Thymus (tissue), 14 donors: Measurements from ENCODE around the gene OR4D1. TPM values are rescaled to one million over a fixed set of nuclear protein-coding genes. Genes with fewer than 3 reads are reported as not detected.
"Not testable (repeated sequence)": the region's sequence is repeated elsewhere in the genome, so short reads cannot be mapped to it uniquely, and the experiment has no call there.

Experiments used
- DNase-seq, 9 donors: peaks; one replicate each; pipeline ENCODE4 v3.0.0-alpha.2; 2013; ENCODE audit warnings: low spot score in 9 of 9, low read depth in 6 of 9, missing footprints in 1 of 9
- H3K27ac ChIP-seq, 2 donors: one replicate each; pipeline ENCODE4 v1.5.1; 2013; ENCODE audit warnings: control low read depth in 1 of 2, low read depth in 1 of 2, low read length in 1 of 2, mild to moderate bottlenecking in 1 of 2, moderate library complexity in 1 of 2
- H3K27me3 ChIP-seq, 2 donors: one replicate each; pipeline ENCODE4 v1.5.1; 2013; ENCODE audit warnings: low read length in 1 of 2; ENCODE audit not compliant: control insufficient read depth in 2 of 2, insufficient read depth in 1 of 2
- H3K36me3 ChIP-seq, 2 donors: one replicate each; pipeline ENCODE4 v1.5.1; 2013; ENCODE audit warnings: low read length in 1 of 2, mild to moderate bottlenecking in 1 of 2, moderate library complexity in 1 of 2; ENCODE audit not compliant: control insufficient read depth in 2 of 2, insufficient read depth in 2 of 2
- H3K4me1 ChIP-seq, 2 donors: one replicate each; pipeline ENCODE4 v1.5.1; 2013; ENCODE audit warnings: low read length in 2 of 2; ENCODE audit not compliant: control insufficient read depth in 2 of 2, insufficient read depth in 2 of 2
- H3K4me3 ChIP-seq, 2 donors: one replicate each; pipeline ENCODE4 v1.5.1; 2013; ENCODE audit warnings: low read length in 2 of 2, control low read depth in 1 of 2, mild to moderate bottlenecking in 1 of 2
- H3K9me3 ChIP-seq, 2 donors: one replicate each; pipeline ENCODE4 v1.5.1; 2013; ENCODE audit warnings: low read length in 1 of 2, mild to moderate bottlenecking in 1 of 2; ENCODE audit not compliant: control insufficient read depth in 2 of 2, insufficient read depth in 1 of 2
- WGBS: extraction: QIAGEN DNeasy Blood & Tissue Kit; methylation state at CpG from one replicate; pipeline ENCODE4 v1.1.7; 2013; 5-methylcytosine and 5-hydroxymethylcytosine counted together
- long read RNA-seq, 10 donors: transcript quantifications; one replicate each; lab custom pipeline, GENCODE V29; 2026
- polyA plus RNA-seq: library from polyadenylated mRNA; stranded (reverse); fragments of 200-250 nt; gene quantifications from one replicate; pipeline ENCODE4 v1.2.3, GENCODE V29; 2013
- total RNA-seq: library from RNA; stranded (reverse); fragments of 120-200 nt; gene quantifications from one replicate; pipeline ENCODE4 v1.2.4, GENCODE V29; 2013
- donor health status: healthy.

Gene OR4D1
- 0.05 TPM for total RNA-seq
- 0.11 TPM for polyA plus RNA-seq
- long read RNA-seq, donor 1 = 0 reads
- long read RNA-seq, donor 2 = 0 reads
- long read RNA-seq, donor 3 = 0 reads
- long read RNA-seq, donor 4 = 0 reads
- long read RNA-seq, donor 5 = 0 reads
- long read RNA-seq, donor 6 = 0 reads
- long read RNA-seq, donor 7 = 0 reads
- long read RNA-seq, donor 8 = 0 reads
- long read RNA-seq, donor 9 = 0 reads
- long read RNA-seq, donor 10 = 0 reads

DNA sequence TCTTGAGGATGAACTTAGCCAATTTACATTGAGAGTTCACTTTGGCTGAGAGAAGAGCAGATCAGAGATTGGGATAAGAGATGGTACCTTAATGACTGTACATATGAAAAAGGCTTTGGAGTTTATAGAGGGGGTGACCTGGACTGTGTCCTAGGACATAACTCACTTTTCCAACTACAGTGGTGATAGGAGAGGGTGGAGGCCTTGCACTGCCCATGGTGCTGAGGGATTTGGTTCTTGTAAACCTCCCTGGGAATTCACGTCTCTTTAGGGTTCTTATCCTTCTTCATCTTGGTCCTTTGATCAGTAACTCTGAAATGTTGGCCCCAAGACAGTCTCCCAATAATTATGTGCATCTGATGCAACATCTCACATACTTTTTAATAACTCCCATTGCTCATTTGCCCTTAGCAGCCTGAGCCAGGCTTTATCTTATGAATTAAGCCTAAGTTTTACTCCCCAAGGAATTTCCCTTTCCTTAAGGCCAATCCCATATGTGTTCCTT is at the start of gene OR4D1:
Gene OR4D1 (plus strand): TSS at position 455 of the 505 bp plus-strand sequence. CDS start 6,770 bp downstream, outside the sequence.
- Histone ChIP-seq H3K27ac (no peak within 1 kb of the TSS), H3K36me3 (no peaks in the 10 kb centered on the region), H3K27me3 (peaks cover 0 to 10% of the 10 kb centered on the region in 2 donors), H3K4me3 (no peak within 1 kb of the TSS), H3K9me3 (no peaks in the 10 kb centered on the region), H3K4me1 (peaks cover 2 to 5% of the 10 kb centered on the region in 2 donors)
- WGBS = 97% methylated on average over 1 of the region's 1 CpG
- DNase-seq = no peak

GRCh38 chr17:58100506-58100905 is 47.7 kb upstream of the OR4D1 start:
- H3K9me3 ChIP-seq = no peaks in the 10 kb centered on the region
- H3K27me3 ChIP-seq = no peaks in the 10 kb centered on the region
- no peak overlapping the region for H3K4me3 ChIP-seq
- H3K36me3 ChIP-seq = no peaks in the 10 kb centered on the region
- no peak for DNase-seq
- no peaks in the 10 kb centered on the region for H3K4me1 ChIP-seq
- no peak overlapping the region for H3K27ac ChIP-seq

DNA sequence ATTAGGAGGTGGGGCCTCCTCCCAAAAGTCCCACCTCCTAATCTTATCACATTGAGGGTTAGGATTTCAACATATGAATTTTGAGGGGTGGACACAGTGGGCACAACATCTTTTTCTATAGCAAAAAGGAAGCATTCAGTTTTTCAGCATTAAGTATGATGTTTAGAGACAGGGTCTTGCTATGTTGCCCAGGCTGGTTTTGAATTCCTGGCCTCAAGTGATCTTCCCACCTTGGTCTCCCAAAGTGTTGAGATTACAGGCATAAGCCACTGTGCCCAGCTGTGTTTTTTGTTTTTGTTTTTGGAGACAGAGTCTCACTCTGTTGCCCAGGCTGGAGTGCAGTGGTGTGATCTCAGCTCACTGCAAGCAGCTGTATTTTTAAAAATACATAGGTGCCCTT is 46.3 kb upstream of the OR4D1 start:
- H3K9me3 ChIP-seq, H3K27ac ChIP-seq, H3K4me1 ChIP-seq, H3K36me3 ChIP-seq, H3K4me3 ChIP-seq, DNase-seq, H3K27me3 ChIP-seq: not testable (repeated sequence)

GRCh38 chr17:58105093-58105492 is 43.1 kb upstream of the OR4D1 start:
- no peaks in the 10 kb centered on the region for H3K36me3 ChIP-seq
- no peaks in the 10 kb centered on the region for H3K27me3 ChIP-seq
- no peaks in the 10 kb centered on the region for H3K9me3 ChIP-seq
- H3K4me3 ChIP-seq = no peak overlapping the region
- 99% methylated on average over 1 of the region's 1 CpG for WGBS
- H3K27ac ChIP-seq = no peak overlapping the region
- DNase-seq = no peak
- H3K4me1 ChIP-seq = no peaks in the 10 kb centered on the region

- Histone ChIP-seq H3K9me3 (no peaks in the 10 kb centered on the region), H3K27ac (no peak overlapping the region), H3K4me1 (no peaks in the 10 kb centered on the region), H3K4me3 (no peak overlapping the region), H3K27me3 (peaks cover 0 to 2% of the 10 kb centered on the region in 2 donors), H3K36me3 (no peaks in the 10 kb centered on the region)
- WGBS = 63% methylated on average over 1 of the region's 1 CpG
- DNase-seq = no peak
Measured at GRCh38 chr17:58107306-58107705, 40.9 kb upstream of the OR4D1 start.

- 100% methylated on average over 1 of the region's 1 CpG for WGBS
- Histone ChIP-seq H3K9me3 (no peaks in the 10 kb centered on the region), H3K4me3 (no peak overlapping the region), H3K36me3 (no peaks in the 10 kb centered on the region), H3K4me1 (no peaks in the 10 kb centered on the region), H3K27me3 (peaks cover 0 to 9% of the 10 kb centered on the region in 2 donors), H3K27ac (no peak overlapping the region)
- no peak for DNase-seq
Measured at GRCh38 chr17:58109197-58109596, 39.0 kb upstream of the OR4D1 start.

DNA sequence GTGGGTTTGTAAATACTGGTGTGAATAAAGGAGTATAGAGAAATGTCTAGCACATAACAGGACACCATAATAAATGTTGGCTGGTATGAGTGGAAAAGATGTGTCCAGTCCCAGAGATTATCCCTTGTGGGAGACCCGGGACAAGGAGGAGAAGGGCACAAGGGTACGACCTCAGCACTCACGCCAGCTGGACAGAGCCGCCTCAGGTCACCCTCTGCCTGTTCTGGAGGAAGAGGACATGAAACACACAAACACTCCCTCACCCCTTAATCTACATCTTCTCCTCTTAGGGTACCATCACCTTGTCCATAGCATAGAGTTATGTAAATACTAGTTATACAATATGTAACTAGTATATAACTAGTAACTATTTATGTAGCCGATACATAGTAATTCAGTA is 38.2 kb upstream of the OR4D1 start:
- Histone ChIP-seq H3K4me1 (no peaks in the 10 kb centered on the region), H3K4me3 (no peak overlapping the region), H3K27me3 (peaks cover 0 to 12% of the 10 kb centered on the region in 2 donors), H3K36me3 (no peaks in the 10 kb centered on the region), H3K9me3 (no peaks in the 10 kb centered on the region), H3K27ac (no peak overlapping the region)
- 91% methylated on average over 5 of the region's 5 CpGs for WGBS
- DNase-seq = no peak

DNA sequence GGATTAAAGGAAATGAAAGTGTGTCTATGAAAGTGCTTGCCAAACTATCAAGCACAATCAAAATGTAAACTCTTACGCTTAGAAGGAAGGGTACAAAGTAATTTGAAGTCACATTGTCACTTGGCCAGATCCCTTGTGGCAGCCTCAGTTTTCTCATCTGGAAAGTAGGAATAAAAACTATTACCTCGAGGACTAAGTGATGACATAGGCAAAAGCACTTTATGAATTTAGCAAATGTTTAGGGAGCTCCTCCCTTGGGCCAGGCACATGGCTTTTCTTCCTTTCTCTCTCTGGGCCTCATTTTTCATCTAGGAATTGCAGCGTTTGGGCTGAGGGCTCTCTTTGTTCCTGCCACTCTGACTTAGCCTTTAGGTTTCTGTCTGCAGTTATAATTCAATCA is 36.5 kb upstream of the OR4D1 start:
- WGBS = 92% methylated on average over 3 of the region's 3 CpGs

DNA sequence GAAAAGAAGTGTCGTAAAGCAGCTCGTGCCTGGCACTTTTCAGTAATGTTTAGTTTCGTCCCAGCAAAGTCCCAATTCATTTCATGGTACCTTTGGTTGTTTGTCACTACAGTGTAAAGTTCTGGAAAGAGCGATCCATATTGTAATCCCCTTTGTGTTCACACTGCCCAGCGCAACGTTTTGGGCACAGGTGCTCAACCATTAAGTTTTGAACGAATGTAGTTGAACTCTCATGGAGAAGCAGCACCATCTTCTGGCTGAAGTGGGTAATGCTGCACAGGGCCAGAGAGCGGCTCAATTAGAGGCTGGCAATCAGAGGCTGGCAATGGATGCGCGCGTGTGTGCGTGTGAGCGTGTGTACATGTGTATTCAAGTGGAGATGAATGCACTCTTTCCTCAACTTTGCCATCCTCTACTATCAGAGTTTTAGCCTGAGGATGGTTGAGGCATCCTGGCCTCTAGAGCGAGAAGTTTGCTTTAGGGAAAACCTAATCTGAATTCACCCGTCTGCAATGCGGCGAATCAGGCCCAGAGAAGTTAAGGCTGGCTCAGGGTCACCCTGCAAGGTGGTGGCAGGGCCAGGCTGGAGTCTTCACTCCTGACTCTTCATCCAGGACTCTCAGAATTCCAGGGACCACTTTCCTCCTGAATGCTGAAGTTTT is 35.1 kb upstream of the OR4D1 start:
- no peak overlapping the region for H3K27ac ChIP-seq
- DNase-seq = peak; percentile 47 to 85 (median 61)
- no peaks in the 10 kb centered on the region for H3K4me1 ChIP-seq
- H3K36me3 ChIP-seq = no peaks in the 10 kb centered on the region
- H3K4me3 ChIP-seq = no peak overlapping the region
- peaks cover 0 to 19% of the 10 kb centered on the region in 2 donors for H3K27me3 ChIP-seq
- WGBS = 45% methylated on average over 17 of the region's 17 CpGs
- H3K9me3 ChIP-seq = no peaks in the 10 kb centered on the region

More for the DNA sequence above, 36.5 kb upstream of the OR4D1 start:
- H3K27me3 ChIP-seq = peaks cover 0 to 19% of the 10 kb centered on the region in 2 donors
- H3K9me3 ChIP-seq = no peaks in the 10 kb centered on the region
- H3K4me1 ChIP-seq = no peaks in the 10 kb centered on the region
- no peak for DNase-seq
- H3K27ac ChIP-seq = no peak overlapping the region
- H3K36me3 ChIP-seq = no peaks in the 10 kb centered on the region
- H3K4me3 ChIP-seq = no peak overlapping the region
